Measurements from ENCODE around the gene TET2. TPM values are rescaled to one million over a fixed set of nuclear protein-coding genes. Genes with fewer than 3 reads are reported as not detected.
A peak's percentile ranks its signal among the peaks of the same experiment; 100 is the strongest.

Gene TET2
- total RNA-seq, 2 donors from 2014 or later = 12.0 to 15.5 TPM

DNA sequence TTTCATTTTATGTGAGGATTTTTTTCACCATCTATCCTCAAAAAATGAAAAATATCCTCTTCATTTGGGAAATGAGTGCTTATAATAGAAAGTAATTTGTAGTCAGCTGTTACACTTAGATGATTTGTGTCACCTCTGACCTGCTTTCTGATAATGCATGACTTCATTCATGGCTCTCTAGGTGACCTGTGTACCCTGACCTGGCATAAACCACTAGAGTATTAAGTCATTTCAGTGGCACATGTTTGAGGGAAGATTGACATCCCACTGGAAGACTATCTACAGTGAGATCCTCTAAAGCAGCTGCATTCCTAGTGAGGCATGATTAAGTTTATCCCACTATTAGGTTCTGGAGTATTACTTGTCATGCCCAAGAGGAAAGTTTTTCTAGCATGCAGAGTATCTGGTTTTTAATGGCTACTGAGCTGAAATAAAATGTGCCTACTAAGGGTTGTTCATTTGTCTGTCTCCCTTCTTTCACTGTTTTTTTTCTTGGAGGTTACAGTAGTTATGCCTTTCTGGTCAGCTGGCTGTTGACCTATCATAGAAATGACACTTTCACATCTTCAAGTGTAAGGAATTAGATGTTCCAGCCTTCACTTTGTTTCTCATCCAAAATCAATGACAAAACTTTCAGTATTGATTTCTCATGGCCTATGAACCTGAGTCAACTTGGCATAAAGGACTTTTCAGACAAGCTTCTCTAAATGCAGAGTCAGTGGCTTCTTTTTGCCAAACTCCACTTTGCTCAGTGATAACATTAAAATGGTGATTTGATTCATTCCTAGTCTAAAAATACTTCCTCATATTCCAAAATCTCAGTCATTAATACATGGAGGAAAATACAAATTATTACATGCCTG is 33.1 kb downstream of the TET2 start:
- H3K36me3 ChIP-seq (ENCODE audit: control insufficient read depth, insufficient read depth, low read length) = no peaks in the 10 kb centered on the region
- Mint-ChIP-seq H3K36me3 (ENCODE audit: low read depth) (no peaks in the 10 kb centered on the region), H3K9me3 (no peaks in the 10 kb centered on the region), H3K4me3 (no peak overlapping the region), H3K27ac (no peak overlapping the region), H3K27me3 (ENCODE audit: insufficient read depth) (peaks cover 7% of the 10 kb centered on the region), H3K4me1 (peaks cover 32% of the 10 kb centered on the region)
- H3K4me3 ChIP-seq (ENCODE audit: low read length) = no peak overlapping the region
- H3K9ac ChIP-seq (ENCODE audit: extremely low read depth, low read length, poor library complexity, severe bottlenecking) = no peak overlapping the region
- no peak for DNase-seq
- H3K27ac ChIP-seq (ENCODE audit: low read depth, low read length) = no peak overlapping the region
- H3K27me3 ChIP-seq (ENCODE audit: control insufficient read depth, insufficient read depth, low read length, poor library complexity, severe bottlenecking) = no peaks in the 10 kb centered on the region
- peaks cover 3% of the 10 kb centered on the region for H3K4me1 ChIP-seq (ENCODE audit: control insufficient read depth, insufficient read depth, low read length)
- no peaks in the 10 kb centered on the region for H3K9me3 ChIP-seq (ENCODE audit: control insufficient read depth, low read length)
- TF ChIP-seq, protein P1, sequence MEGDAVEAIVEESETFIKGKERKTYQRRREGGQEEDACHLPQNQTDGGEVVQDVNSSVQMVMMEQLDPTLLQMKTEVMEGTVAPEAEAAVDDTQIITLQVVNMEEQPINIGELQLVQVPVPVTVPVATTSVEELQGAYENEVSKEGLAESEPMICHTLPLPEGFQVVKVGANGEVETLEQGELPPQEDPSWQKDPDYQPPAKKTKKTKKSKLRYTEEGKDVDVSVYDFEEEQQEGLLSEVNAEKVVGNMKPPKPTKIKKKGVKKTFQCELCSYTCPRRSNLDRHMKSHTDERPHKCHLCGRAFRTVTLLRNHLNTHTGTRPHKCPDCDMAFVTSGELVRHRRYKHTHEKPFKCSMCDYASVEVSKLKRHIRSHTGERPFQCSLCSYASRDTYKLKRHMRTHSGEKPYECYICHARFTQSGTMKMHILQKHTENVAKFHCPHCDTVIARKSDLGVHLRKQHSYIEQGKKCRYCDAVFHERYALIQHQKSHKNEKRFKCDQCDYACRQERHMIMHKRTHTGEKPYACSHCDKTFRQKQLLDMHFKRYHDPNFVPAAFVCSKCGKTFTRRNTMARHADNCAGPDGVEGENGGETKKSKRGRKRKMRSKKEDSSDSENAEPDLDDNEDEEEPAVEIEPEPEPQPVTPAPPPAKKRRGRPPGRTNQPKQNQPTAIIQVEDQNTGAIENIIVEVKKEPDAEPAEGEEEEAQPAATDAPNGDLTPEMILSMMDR (conservative IDR thresholded peaks at IDR 0.05) = no peak

DNA sequence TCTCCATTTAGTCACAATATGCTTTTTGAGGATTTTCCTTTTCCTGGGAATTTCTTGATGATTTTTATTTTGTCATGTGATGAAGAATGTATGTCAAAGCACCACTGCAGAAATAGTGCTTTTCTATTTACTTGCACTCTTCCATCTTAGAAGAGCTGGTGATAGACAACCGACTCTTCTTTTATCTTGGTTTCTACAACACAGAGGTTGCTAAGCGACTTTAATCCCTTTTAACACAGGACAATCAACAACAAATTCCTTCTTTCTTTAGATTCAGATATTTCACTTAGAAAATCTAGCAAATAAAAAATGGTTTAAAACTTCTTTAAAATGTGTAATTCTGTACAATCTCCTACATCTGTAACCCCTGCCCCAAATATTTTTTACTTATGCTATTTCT is 34.6 kb downstream of the TET2 start:
- Histone ChIP-seq H3K27ac (ENCODE audit: low read depth, low read length) (peak overlapping the region; percentile 40), H3K9me3 (ENCODE audit: control insufficient read depth, low read length) (no peaks in the 10 kb centered on the region), H3K9ac (ENCODE audit: extremely low read depth, low read length, poor library complexity, severe bottlenecking) (peak overlapping the region; percentile 58), H3K36me3 (ENCODE audit: control insufficient read depth, insufficient read depth, low read length) (no peaks in the 10 kb centered on the region), H3K4me3 (ENCODE audit: low read length) (peak overlapping the region; percentile 37), H3K4me1 (ENCODE audit: control insufficient read depth, insufficient read depth, low read length) (peaks cover 3% of the 10 kb centered on the region), H3K27me3 (ENCODE audit: control insufficient read depth, insufficient read depth, low read length, poor library complexity, severe bottlenecking) (no peaks in the 10 kb centered on the region)
- DNase-seq = no peak
- 34% methylated on average over 2 of the region's 2 CpGs; no CpG with 5 or more reads in 1 of the 2 experiments for WGBS, 2 experiments (ENCODE audit: insufficient coverage in 1 of 2, insufficient read length in 1 of 2)
- Mint-ChIP-seq H3K9me3 (no peaks in the 10 kb centered on the region), H3K27ac (peak overlapping the region; percentile 88), H3K4me1 (peaks cover 36% of the 10 kb centered on the region), H3K27me3 (ENCODE audit: insufficient read depth) (no peaks in the 10 kb centered on the region), H3K4me3 (no peak overlapping the region), H3K36me3 (ENCODE audit: low read depth) (no peaks in the 10 kb centered on the region)
- TF ChIP-seq, protein P1 (conservative IDR thresholded peaks at IDR 0.05) = no peak

DNA sequence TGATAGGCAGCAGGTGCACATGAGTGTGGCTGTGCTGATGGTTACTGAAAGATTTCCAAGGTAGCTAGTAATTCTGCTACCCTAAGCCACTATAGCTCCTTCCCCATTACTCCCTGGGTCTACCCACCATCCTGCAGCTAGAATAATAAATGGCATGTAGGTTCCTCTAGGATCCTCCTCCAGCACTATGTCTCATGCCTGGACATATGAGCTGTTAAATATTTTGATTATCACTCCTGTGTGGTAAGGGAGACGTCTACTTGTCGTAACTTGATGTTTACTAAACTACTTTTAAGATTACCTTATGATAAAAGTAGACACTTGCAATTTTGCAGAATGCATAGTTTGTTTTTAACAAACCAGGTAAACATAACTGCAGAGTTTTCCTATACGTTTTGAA is 35.5 kb downstream of the TET2 start:
- H3K9ac ChIP-seq (ENCODE audit: extremely low read depth, low read length, poor library complexity, severe bottlenecking) = no peak overlapping the region
- no peaks in the 10 kb centered on the region for H3K9me3 Mint-ChIP-seq
- no peaks in the 10 kb centered on the region for H3K9me3 ChIP-seq (ENCODE audit: control insufficient read depth, low read length)
- H3K4me3 ChIP-seq (ENCODE audit: low read length) = no peak overlapping the region
- TF ChIP-seq, protein P1 (conservative IDR thresholded peaks at IDR 0.05) = no peak
- DNase-seq = no peak
- no peaks in the 10 kb centered on the region for H3K36me3 Mint-ChIP-seq (ENCODE audit: low read depth)
- no peaks in the 10 kb centered on the region for H3K27me3 Mint-ChIP-seq (ENCODE audit: insufficient read depth)
- H3K27ac ChIP-seq (ENCODE audit: low read depth, low read length) = no peak overlapping the region
- H3K36me3 ChIP-seq (ENCODE audit: control insufficient read depth, insufficient read depth, low read length) = no peaks in the 10 kb centered on the region
- WGBS, 2 experiments (ENCODE audit: insufficient coverage in 1 of 2, insufficient read length in 1 of 2) = 94% methylated on average over 2 of the region's 3 CpGs; no CpG with 5 or more reads in 1 of the 2 experiments
- no peak overlapping the region for H3K4me3 Mint-ChIP-seq
- peaks cover 3% of the 10 kb centered on the region for H3K4me1 ChIP-seq (ENCODE audit: control insufficient read depth, insufficient read depth, low read length)
- H3K4me1 Mint-ChIP-seq = peaks cover 36% of the 10 kb centered on the region
- no peaks in the 10 kb centered on the region for H3K27me3 ChIP-seq (ENCODE audit: control insufficient read depth, insufficient read depth, low read length, poor library complexity, severe bottlenecking)
- no peak overlapping the region for H3K27ac Mint-ChIP-seq

All from endodermal cell (in vitro differentiated cells).